Measurements from ENCODE around the gene C1orf174. TPM values are rescaled to one million over a fixed set of nuclear protein-coding genes. Genes with fewer than 3 reads are reported as not detected.
A peak's percentile ranks its signal among the peaks of the same experiment; 100 is the strongest.

Gene C1orf174
- total RNA-seq, 1 experiment from 2014 or later = 21.1 TPM

DNA sequence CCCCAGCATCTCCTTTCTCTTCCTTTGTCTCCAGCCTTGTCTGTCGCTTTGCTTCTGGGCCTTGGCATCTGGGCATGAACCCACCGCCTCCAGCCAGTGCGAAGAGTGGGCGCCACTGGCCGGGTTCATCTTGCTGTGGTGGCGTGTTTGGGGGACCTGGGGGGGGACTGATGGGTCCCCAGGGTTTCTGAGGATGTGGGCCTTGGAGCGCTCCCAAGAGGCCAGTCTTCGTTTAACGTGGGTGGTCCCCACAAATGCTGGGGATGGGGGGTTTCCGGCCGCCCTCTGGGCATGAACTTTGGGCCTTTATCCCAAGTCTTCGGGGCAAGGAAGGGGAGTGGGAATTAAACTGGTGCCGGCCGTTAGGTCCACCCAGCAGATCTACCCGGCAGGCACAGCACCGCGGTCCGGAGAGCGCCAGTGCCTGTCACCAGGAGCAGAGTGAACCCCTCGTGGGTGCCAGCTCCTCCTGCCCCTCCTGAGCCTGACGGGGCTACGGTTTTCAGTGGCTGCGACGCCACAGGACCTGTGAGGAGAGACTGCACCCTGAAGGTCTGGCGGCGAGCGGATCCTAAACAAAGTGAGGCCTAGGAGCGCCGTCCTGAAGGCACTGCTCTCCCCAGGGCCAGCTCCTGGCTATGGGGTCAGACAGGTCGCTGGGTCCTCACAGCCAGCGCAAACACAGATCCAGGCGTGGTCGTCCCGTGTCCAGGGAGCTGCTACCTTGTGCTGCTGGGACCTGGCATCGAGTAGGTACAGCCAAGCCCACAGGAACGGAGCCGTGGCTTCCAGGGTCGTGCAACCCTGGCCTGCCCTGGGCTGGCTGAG is 12.1 kb upstream of the C1orf174 start:
- no peaks in the 10 kb centered on the region for H3K4me1 Mint-ChIP-seq (ENCODE audit: low read depth, unreplicated experiment)
- no peaks in the 10 kb centered on the region for H3K9me3 Mint-ChIP-seq (ENCODE audit: low read depth, unreplicated experiment)
- no TSS peak for BruUV-seq (replicated peaks)
- intact Hi-C loops (cut with micrococcal nuclease; ENCODE audit: unreplicated experiment) = loop anchor here (5.0 kb wide), 1 partner anchor 1835 kb away; no protein-coding TSS in a partner anchor
- H3K27me3 Mint-ChIP-seq (ENCODE audit: unreplicated experiment) = peaks cover 8% of the 10 kb centered on the region
- H3K27ac Mint-ChIP-seq (ENCODE audit: unreplicated experiment) = no peak overlapping the region
- H3K36me3 Mint-ChIP-seq (ENCODE audit: insufficient read depth, unreplicated experiment) = peaks cover 3% of the 10 kb centered on the region
- no peak for TF ChIP-seq CTCF (IDR thresholded peaks at IDR 0.05; ENCODE audit: unreplicated experiment)
- H3K4me3 Mint-ChIP-seq (ENCODE audit: low read depth, unreplicated experiment) = no peak overlapping the region
- no peak for DNase-seq
- CTCF ChIA-PET = interaction anchor here (1.2 kb wide), 1 partner anchor 1833 kb away, joined by 4 read pairs; no protein-coding TSS in a partner anchor

DNA sequence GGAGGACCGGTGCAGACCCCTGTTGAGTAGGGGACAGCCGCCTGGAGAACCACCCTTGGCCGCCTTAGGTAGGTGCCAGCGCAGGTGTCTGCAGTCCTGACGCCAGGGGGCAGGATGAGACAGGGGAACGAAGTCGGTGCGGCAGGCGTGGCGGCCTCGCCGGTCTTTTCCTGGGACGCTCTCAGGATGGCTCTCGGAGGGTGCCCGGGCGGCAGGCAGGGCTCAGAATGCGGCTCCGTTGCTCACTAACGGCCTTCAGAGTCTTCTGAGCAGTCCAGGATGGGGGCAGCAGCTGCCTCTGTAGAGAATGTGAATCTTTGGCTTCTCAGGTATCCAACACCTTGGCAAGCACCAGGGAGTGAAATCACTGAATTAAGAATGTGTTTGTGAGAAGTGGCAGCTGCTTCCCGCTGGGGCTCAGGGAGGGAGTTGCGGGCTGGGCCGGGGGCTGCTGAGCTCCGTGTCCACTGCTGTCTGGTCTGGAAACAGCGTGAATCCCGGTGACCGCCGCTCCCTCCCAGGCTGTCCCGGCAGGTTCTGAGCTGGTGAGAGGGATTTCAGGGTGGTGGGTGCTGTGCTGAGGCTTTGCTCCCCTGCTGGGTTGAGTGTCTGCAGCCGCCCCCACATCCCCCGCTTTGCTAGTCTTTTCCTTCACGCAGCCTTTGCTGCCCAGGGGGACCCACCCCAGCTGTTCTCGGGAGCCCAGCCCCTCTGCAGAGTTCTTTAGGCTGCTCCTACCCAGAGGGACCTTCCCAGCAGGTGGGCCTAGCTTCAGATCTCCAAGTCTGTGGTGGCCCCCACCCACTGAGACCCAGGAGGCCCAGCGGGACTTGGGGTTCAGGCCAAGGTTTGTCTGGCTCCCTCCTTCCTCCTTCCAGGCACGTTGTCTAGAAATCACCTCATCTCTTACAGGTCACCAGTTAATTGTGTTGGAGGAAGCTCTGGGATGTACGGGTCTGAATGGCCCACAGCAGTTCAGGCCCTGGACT is 11.1 kb upstream of the C1orf174 start:
- CTCF ChIA-PET = interaction anchor here (1.2 kb wide), 1 partner anchor 1834 kb away, joined by 4 read pairs; no protein-coding TSS in a partner anchor
- BruUV-seq (replicated peaks) = no TSS peak
- peak; percentile 85 for DNase-seq
- Mint-ChIP-seq H3K4me3 (ENCODE audit: low read depth, unreplicated experiment) (no peak overlapping the region), H3K27ac (ENCODE audit: unreplicated experiment) (no peak overlapping the region), H3K27me3 (ENCODE audit: unreplicated experiment) (peaks cover 8% of the 10 kb centered on the region), H3K4me1 (ENCODE audit: low read depth, unreplicated experiment) (no peaks in the 10 kb centered on the region), H3K9me3 (ENCODE audit: low read depth, unreplicated experiment) (no peaks in the 10 kb centered on the region), H3K36me3 (ENCODE audit: insufficient read depth, unreplicated experiment) (peaks cover 3% of the 10 kb centered on the region)
- intact Hi-C loops (cut with micrococcal nuclease; ENCODE audit: unreplicated experiment) = loop anchor here (5.0 kb wide), 1 partner anchor 1836 kb away; no protein-coding TSS in a partner anchor
- peak; percentile 71 for TF ChIP-seq CTCF (IDR thresholded peaks at IDR 0.05; ENCODE audit: unreplicated experiment)

- intact Hi-C loops (cut with micrococcal nuclease; ENCODE audit: unreplicated experiment) = loop anchor here (5.0 kb wide), 1 partner anchor 1837 kb away; no protein-coding TSS in a partner anchor
- no peaks in the 10 kb centered on the region for H3K4me1 Mint-ChIP-seq (ENCODE audit: low read depth, unreplicated experiment)
- H3K27ac Mint-ChIP-seq (ENCODE audit: unreplicated experiment) = no peak overlapping the region
- DNase-seq = no peak
- no peak overlapping the region for H3K4me3 Mint-ChIP-seq (ENCODE audit: low read depth, unreplicated experiment)
- no TSS peak for BruUV-seq (replicated peaks)
- H3K9me3 Mint-ChIP-seq (ENCODE audit: low read depth, unreplicated experiment) = no peaks in the 10 kb centered on the region
- peaks cover 8% of the 10 kb centered on the region for H3K27me3 Mint-ChIP-seq (ENCODE audit: unreplicated experiment)
- CTCF ChIA-PET = no interaction called here
- H3K36me3 Mint-ChIP-seq (ENCODE audit: insufficient read depth, unreplicated experiment) = peaks cover 3% of the 10 kb centered on the region
- no peak for TF ChIP-seq CTCF (IDR thresholded peaks at IDR 0.05; ENCODE audit: unreplicated experiment)
These were observed 10.1 kb upstream of the C1orf174 start for GRCh38 chr1:3910049-3910731.

- H3K9me3 Mint-ChIP-seq (ENCODE audit: low read depth, unreplicated experiment) = no peaks in the 10 kb centered on the region
- peaks cover 8% of the 10 kb centered on the region for H3K27me3 Mint-ChIP-seq (ENCODE audit: unreplicated experiment)
- H3K4me1 Mint-ChIP-seq (ENCODE audit: low read depth, unreplicated experiment) = no peaks in the 10 kb centered on the region
- intact Hi-C loops (cut with micrococcal nuclease; ENCODE audit: unreplicated experiment) = loop anchor here (5.0 kb wide), 1 partner anchor 1838 kb away; no protein-coding TSS in a partner anchor
- no peak overlapping the region for H3K4me3 Mint-ChIP-seq (ENCODE audit: low read depth, unreplicated experiment)
- peaks cover 3% of the 10 kb centered on the region for H3K36me3 Mint-ChIP-seq (ENCODE audit: insufficient read depth, unreplicated experiment)
- no peak for DNase-seq
- no peak for TF ChIP-seq CTCF (IDR thresholded peaks at IDR 0.05; ENCODE audit: unreplicated experiment)
- no peak overlapping the region for H3K27ac Mint-ChIP-seq (ENCODE audit: unreplicated experiment)
- CTCF ChIA-PET = no interaction called here
- BruUV-seq (replicated peaks) = no TSS peak
These were observed 9.5 kb upstream of the C1orf174 start for GRCh38 chr1:3909615-3910014.

All from Calu3 (cell line).